Stimulated activated effector memory CD8-positive, alpha-beta T cell treated with anti-CD3 and anti-CD28 coated beads, Interleukin-12 subunit alpha, Interleukin-12 subunit beta, amount 100 ng/mL, for 72 hours (primary cell): ENCODE measurements around the gene MCTP1.
"Not testable (repeated sequence)": the region's sequence is repeated elsewhere in the genome, so short reads cannot be mapped to it uniquely, and the experiment has no call there.

Experiments
- ATAC-seq: fragments of 150-1000 bp; cut with Tn5 transposase; 2 replicates; pipeline ENCODE4 v1.10.0; 2021
- DNase-seq, 2 donors: peaks; one replicate each; pipeline ENCODE4 v3.0.0; 2021 to 2022; ENCODE audit warnings: low spot score in 2 of 2
- H3K27ac Mint-ChIP-seq: one replicate; pipeline ENCODE4 v1.8.0; 2022; ENCODE audit warnings: mild to moderate bottlenecking, mixed read lengths
- H3K36me3 Mint-ChIP-seq: one replicate; pipeline ENCODE4 v1.8.0; 2022; ENCODE audit warnings: mild to moderate bottlenecking, mixed read lengths
- H3K4me1 Mint-ChIP-seq: one replicate; pipeline ENCODE4 v1.8.0; 2022; ENCODE audit warnings: mixed read lengths
- H3K4me3 Mint-ChIP-seq: one replicate; pipeline ENCODE4 v1.8.0; 2022; ENCODE audit warnings: mild to moderate bottlenecking, mixed read lengths
- H3K9me3 Mint-ChIP-seq: one replicate; pipeline ENCODE4 v1.8.0; 2022; ENCODE audit warnings: mixed read lengths

MCTP1 gene

GRCh38 chr5:95177456-95177855, 107.4 kb downstream of the MCTP1 start:
- no peak overlapping the region for H3K27ac Mint-ChIP-seq
- peaks cover 3% of the 10 kb centered on the region for H3K9me3 Mint-ChIP-seq
- DNase-seq: no peak
- no peaks in the 10 kb centered on the region for H3K36me3 Mint-ChIP-seq
- no peak overlapping the region for H3K4me3 Mint-ChIP-seq
- H3K4me1 Mint-ChIP-seq: no peaks in the 10 kb centered on the region
- ATAC-seq: no peak

DNA sequence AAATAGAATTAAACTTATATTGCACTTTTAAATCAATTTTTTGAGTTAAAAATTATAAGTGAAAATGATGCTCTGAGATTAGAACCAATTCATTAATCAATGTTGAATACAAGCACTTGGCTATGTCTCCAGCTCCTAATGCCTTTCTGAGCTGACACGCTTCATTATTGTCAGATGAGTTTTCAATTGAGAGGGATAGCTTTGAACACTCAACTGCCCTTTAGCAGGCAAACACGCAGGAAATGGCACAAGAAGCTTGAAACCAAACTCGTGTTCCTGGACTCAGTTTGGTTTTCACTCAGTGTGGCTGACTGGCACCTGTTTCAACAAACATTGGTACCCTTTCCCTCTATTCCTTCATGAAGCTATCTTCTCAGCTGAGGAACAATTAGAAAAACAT, 109.8 kb downstream of the MCTP1 start:
- Mint-ChIP-seq H3K36me3 (no peaks in the 10 kb centered on the region), H3K4me1 (no peaks in the 10 kb centered on the region), H3K4me3 (no peak overlapping the region), H3K9me3 (no peaks in the 10 kb centered on the region), H3K27ac (no peak overlapping the region)
- DNase-seq (no peak), ATAC-seq (no peak)

DNA sequence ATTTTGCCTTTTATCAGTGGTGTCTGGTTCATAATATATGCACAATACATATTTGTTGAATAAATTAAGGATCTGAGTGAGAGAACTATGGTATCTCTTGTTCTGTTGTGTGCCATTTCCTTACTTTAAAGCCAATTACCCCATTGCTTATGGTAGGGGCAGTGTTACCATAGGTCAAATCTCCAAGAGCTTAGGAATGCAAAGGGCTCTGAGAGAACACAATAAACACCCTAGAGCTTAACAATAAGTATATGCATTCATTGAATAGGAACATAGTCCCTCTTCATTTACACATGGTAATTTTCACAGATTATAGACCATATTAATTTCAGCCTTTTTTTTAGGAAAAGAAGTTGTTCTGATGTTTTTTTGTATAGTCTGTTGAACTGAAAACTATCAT, 112.2 kb downstream of the MCTP1 start:
- Mint-ChIP-seq H3K9me3 (peaks cover 4% of the 10 kb centered on the region), H3K4me3 (no peak overlapping the region), H3K4me1 (no peaks in the 10 kb centered on the region), H3K36me3 (no peaks in the 10 kb centered on the region), H3K27ac (no peak overlapping the region)
- DNase-seq (no peak), ATAC-seq (no peak)

DNA sequence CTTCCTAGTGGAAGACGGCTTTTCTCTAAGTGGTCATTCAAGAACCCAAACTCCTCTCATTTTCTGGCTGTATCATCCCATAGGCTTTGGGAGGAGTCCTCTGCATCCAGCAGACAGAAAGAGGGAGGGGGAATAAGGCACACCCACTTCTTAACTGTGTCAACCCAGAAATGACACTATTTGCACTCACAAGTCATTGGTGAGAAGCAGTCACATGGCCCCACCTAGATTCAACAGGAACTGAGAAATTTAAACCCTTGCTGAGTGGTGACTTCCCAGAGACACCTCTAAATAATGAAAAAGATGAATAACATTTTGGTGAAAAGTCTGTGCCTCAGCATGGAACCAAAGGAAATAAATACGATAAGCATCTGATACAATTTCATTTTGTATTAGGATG, 120.0 kb downstream of the MCTP1 start:
- Mint-ChIP-seq H3K27ac (no peak overlapping the region), H3K4me1 (no peaks in the 10 kb centered on the region), H3K9me3 (peaks cover 7% of the 10 kb centered on the region), H3K36me3 (no peaks in the 10 kb centered on the region), H3K4me3 (no peak overlapping the region)
- ATAC-seq: no peak
- DNase-seq: no peak

GRCh38 chr5:95163079-95163478, 121.8 kb downstream of the MCTP1 start:
- no peaks in the 10 kb centered on the region for H3K4me1 Mint-ChIP-seq
- no peak overlapping the region for H3K4me3 Mint-ChIP-seq
- ATAC-seq (no peak), DNase-seq (no peak)
- H3K27ac Mint-ChIP-seq: no peak overlapping the region
- H3K36me3 Mint-ChIP-seq: no peaks in the 10 kb centered on the region
- H3K9me3 Mint-ChIP-seq: peaks cover 4% of the 10 kb centered on the region

- DNase-seq: no peak
- Mint-ChIP-seq H3K27ac (no peak overlapping the region), H3K9me3 (peaks cover 4% of the 10 kb centered on the region), H3K36me3 (no peaks in the 10 kb centered on the region), H3K4me3 (no peak overlapping the region), H3K4me1 (no peaks in the 10 kb centered on the region)
- ATAC-seq: no peak
Observed at GRCh38 chr5:95162231-95162992, 122.5 kb downstream of the MCTP1 start.

DNA sequence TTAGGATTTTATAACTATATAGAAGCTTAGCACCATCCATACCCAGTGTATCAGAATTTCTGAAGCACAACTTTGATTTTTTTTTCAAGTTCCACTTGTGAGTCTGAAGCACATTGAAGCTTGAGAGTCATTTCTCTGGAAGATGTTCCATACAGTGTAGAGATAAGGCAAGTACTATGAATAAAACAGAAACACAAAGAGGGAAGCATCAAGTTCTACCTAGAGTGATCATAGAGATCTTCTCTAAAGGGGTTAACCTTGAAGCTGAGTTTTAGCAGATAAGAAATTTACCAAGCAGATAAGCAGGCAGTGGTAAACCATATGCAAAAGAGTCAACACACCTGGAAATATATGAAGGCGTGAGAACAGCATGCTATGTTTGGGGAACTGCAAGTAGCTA, 125.3 kb downstream of the MCTP1 start:
- ATAC-seq: no peak
- no peak for DNase-seq
- Mint-ChIP-seq H3K4me1 (no peaks in the 10 kb centered on the region), H3K9me3 (no peaks in the 10 kb centered on the region), H3K27ac (no peak overlapping the region), H3K36me3 (no peaks in the 10 kb centered on the region), H3K4me3 (no peak overlapping the region)

- Mint-ChIP-seq H3K4me3 (no peak overlapping the region), H3K4me1 (no peaks in the 10 kb centered on the region), H3K36me3 (no peaks in the 10 kb centered on the region), H3K27ac (no peak overlapping the region), H3K9me3 (no peaks in the 10 kb centered on the region)
- ATAC-seq (no peak), DNase-seq (no peak)
Observed at GRCh38 chr5:95155888-95156287, 129.0 kb downstream of the MCTP1 start.

DNA sequence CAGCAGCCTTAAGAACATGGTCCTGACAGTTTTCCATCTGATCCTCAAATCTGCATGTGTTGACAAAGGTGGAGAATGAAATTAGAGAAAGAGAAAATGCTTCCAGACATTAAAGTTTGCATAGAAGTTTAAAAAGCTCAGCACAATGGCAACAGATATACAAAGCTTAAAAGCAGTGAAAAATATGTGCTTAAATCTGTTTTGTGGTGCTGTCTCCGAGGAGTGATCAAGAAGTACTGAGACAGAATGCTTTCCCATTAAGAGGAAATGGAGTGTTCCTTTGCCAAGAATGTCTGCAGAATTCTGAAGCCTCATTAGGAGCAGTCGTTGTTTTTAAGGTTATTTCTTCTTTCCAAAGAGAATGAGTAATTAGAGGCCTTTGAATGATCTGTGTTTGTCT, 131.4 kb downstream of the MCTP1 start:
- ATAC-seq: no peak
- no peak overlapping the region for H3K4me3 Mint-ChIP-seq
- H3K27ac Mint-ChIP-seq: no peak overlapping the region
- no peaks in the 10 kb centered on the region for H3K36me3 Mint-ChIP-seq
- peaks cover 3% of the 10 kb centered on the region for H3K9me3 Mint-ChIP-seq
- no peaks in the 10 kb centered on the region for H3K4me1 Mint-ChIP-seq
- DNase-seq: no peak

GRCh38 chr5:95152535-95152934, 132.4 kb downstream of the MCTP1 start:
- H3K27ac Mint-ChIP-seq: no peak overlapping the region
- ATAC-seq: no peak
- no peak for DNase-seq

DNA sequence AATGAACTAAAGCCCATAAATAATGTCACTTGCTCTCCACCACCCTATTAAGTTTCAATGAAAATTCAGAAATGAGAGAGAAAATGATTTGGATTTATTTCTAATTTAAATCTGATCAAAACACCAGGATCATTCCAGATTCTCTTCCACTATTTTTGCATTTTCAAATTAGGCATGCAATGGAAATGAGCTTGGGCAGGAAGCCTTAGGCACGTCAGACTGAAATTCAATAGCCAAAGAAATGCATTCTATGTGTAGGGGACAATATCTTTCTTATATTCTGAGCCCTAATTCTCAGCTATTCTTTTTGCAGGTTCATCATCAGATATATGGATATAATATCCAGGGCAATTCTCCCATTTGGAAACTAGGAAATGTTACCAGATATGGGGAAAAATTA, 132.8 kb downstream of the MCTP1 start:
- Mint-ChIP-seq H3K27ac (no peak overlapping the region), H3K36me3 (no peaks in the 10 kb centered on the region), H3K4me3 (no peak overlapping the region), H3K9me3 (peaks cover 9% of the 10 kb centered on the region), H3K4me1 (no peaks in the 10 kb centered on the region)
- no peak for ATAC-seq
- DNase-seq: no peak

More at GRCh38 chr5:95152535-95152934, 132.4 kb downstream of the MCTP1 start:
- Mint-ChIP-seq H3K9me3 (peaks cover 6% of the 10 kb centered on the region), H3K4me1 (no peaks in the 10 kb centered on the region), H3K4me3 (no peak overlapping the region), H3K36me3 (no peaks in the 10 kb centered on the region)

GRCh38 chr5:95151694-95152093, 133.2 kb downstream of the MCTP1 start:
- Mint-ChIP-seq H3K27ac (no peak overlapping the region), H3K4me3 (no peak overlapping the region), H3K9me3 (peaks cover 9% of the 10 kb centered on the region), H3K36me3 (no peaks in the 10 kb centered on the region), H3K4me1 (no peaks in the 10 kb centered on the region)
- ATAC-seq (no peak), DNase-seq (no peak)

- DNase-seq (no peak), ATAC-seq (no peak)
- Mint-ChIP-seq H3K4me3 (no peak overlapping the region), H3K27ac (no peak overlapping the region), H3K4me1 (no peaks in the 10 kb centered on the region), H3K9me3 (peaks cover 9% of the 10 kb centered on the region), H3K36me3 (no peaks in the 10 kb centered on the region)
Observed at GRCh38 chr5:95149387-95149786, 135.5 kb downstream of the MCTP1 start.

GRCh38 chr5:95148453-95148852, 136.4 kb downstream of the MCTP1 start:
- H3K36me3 Mint-ChIP-seq: no peaks in the 10 kb centered on the region
- no peaks in the 10 kb centered on the region for H3K4me1 Mint-ChIP-seq
- no peak for DNase-seq
- no peak for ATAC-seq
- no peak overlapping the region for H3K27ac Mint-ChIP-seq
- peaks cover 9% of the 10 kb centered on the region for H3K9me3 Mint-ChIP-seq
- no peak overlapping the region for H3K4me3 Mint-ChIP-seq

DNA sequence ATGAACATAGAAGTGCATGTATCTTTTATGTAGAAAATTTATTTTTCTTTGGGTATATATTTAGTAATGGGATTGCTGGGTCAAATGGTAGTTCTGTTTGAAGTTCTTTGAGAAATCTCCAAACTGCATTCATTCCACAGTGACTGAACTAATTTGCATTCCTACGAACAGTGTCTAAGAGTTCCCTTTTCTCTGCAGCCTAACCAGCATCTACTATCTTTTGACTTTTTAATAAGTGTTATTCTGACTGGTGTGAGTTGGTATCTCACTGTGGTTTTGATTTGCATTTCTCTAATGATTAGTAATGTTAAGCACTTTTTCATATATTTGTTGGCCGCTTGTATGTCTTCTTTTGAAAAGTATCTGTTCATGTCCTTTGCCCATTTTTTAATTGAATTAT, 141.0 kb downstream of the MCTP1 start:
- not testable (repeated sequence) for DNase-seq, H3K4me1 Mint-ChIP-seq, H3K9me3 Mint-ChIP-seq, H3K27ac Mint-ChIP-seq, ATAC-seq, H3K4me3 Mint-ChIP-seq, H3K36me3 Mint-ChIP-seq

- DNase-seq (no peak), ATAC-seq (no peak)
- Mint-ChIP-seq H3K36me3 (no peaks in the 10 kb centered on the region), H3K4me3 (no peak overlapping the region), H3K9me3 (no peaks in the 10 kb centered on the region), H3K27ac (no peak overlapping the region), H3K4me1 (no peaks in the 10 kb centered on the region)
Observed at GRCh38 chr5:95142145-95142544, 142.7 kb downstream of the MCTP1 start.

DNA sequence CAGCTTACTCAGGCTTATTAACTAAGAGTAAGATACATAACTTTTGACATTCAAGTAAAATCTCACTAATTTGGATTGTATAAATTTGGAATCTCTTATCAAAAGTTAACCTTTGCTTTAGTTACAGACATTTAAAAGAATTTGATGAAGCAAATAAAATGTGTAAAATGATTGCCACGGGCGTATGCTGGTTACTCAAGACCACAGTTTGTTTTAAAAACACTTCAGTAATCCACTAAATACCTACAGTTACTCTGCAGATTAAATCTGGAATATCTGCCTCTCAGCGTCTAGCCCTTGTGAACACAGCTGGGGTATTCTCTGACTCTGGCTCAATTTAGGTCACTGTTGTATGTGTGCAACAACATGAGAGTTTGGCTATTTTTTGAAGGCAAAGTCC, 143.8 kb downstream of the MCTP1 start:
- Mint-ChIP-seq H3K4me3 (no peak overlapping the region), H3K9me3 (peaks cover 2% of the 10 kb centered on the region), H3K4me1 (no peaks in the 10 kb centered on the region), H3K36me3 (no peaks in the 10 kb centered on the region), H3K27ac (no peak overlapping the region)
- DNase-seq: no peak
- ATAC-seq: no peak
